Activated CD4-positive, CD25-positive, alpha-beta regulatory T cell treated with anti-CD3 and anti-CD28 coated beads, Interleukin-2, amount 50 U/mL, for 24 hours (primary cell): Measurements from ENCODE around the gene PPP1R12C.
A peak's percentile ranks its signal among the peaks of the same experiment; 100 is the strongest.
"Not testable (repeated sequence)": the region's sequence is repeated elsewhere in the genome, so short reads cannot be mapped to it uniquely, and the experiment has no call there.

ENCODE experiments used
- ATAC-seq, 2 donors: fragments of 150-1000 bp; cut with Tn5 transposase; one replicate each; pipeline ENCODE4 v1.10.0; 2021; ENCODE audit warnings: mild to moderate bottlenecking in 1 of 2, moderate library complexity in 1 of 2

PPP1R12C gene

DNA sequence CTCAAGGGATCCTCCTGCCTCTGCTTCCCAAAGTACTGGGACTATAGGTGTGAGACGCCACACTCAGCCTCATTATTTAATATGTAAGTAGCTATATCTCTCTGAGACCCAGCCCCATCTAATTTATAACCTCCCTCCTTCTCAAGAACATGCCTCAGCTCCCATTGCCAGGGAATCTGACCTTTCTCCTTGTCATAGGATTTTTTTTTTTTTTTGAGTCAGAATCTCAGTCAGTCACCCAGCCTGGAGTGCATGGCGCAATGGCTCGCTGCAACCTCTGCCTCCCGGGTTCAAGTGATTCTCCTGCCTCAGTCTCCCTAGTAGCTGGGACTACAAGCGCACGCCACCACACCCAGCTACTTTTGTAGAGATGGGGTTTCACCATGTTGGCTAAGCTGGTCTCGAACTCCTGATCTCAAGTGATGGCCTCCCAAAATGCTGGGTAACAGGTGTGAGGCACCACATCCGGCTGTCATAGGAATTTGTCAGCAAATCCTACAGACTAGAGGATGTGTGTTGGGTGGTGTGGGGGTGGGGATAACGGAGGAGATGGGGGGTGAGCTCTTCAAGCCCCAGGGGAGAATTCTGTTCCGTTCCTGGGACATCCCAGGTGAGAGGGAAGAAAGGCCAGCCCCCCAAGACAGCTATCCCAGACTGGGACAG lies 46.8 kb downstream of the PPP1R12C start:
- ATAC-seq: no peak

DNA sequence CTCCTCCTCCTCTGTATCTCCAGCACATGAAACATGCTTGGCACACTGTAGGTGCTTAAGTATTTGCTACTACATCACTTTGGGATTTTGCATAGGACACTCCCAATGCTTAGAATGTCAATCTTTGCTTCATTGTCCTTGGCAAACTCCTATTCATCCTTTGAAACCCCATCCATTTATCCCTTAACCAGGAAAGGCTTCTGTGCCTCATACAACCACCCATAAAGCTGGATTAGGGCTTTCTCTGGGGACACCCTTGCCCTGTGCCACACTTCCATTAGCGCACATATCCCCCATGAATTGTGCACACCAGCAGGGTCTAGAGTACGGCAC lies 47.6 kb downstream of the PPP1R12C start:
- no peak for ATAC-seq

DNA sequence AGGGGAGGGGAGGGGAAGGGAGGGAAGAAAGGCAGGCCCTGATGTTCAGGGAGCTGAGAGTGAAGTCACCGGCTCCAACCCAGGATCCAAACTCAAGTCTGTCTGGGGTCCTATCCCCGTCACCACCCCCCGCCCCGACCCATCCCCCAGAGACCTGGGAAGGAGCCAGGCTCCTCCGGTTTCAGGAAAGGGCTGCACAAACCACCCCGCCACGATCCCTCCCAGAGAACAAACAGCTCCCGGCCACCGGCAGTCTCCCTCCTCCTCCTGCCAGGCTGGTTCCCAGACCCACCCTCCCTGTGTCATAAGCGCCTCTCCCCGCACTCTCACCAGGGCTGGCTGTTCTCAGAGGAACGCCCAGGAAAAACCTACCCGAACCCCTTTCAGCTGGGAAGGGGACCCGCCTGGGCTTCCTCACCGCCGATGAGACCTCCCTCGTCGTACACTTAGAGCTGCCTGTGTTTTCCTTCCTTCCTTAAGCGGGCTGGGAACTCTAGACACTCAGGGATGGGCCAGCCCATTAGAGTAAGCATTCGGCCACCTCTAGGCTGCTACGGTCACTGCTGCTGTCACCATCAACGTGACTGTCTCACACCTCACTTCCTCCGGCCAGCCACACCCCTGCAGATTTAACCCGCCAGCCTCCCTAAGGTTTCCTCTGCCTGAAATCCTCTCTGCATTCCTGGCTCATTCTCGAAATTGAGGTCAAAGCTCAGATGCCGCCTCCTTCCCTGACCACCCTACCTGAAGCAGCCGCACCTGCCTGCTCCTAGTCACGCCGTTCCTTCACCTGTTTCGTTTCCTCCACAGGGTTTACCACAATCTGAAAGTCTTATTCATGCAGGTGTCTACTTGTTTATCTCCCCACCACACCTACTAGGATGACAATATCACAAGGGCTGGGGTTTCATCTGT lies 48.2 kb downstream of the PPP1R12C start:
- ATAC-seq: peak; percentile 69 to 75

DNA sequence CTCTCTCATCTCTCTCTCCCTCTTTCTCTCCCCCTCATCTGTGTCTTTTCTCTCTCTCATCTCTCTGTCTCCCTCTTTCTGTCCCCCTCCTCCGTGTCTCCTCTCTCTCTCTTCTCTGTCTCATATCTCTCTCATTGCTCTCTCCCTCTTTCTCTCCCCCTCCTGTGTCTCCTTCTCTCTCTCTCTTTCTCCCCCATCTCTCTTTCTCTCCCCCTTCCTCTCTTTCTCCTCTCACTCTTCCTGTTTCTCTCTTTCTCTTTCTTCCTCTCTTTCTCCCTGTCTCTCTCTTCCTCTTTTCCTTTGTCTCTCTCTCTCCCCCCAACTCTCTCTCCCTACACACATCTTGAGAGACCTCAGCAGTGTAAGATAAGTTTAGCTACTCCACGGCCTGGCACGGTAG lies 49.6 kb downstream of the PPP1R12C start:
- no peak for ATAC-seq

DNA sequence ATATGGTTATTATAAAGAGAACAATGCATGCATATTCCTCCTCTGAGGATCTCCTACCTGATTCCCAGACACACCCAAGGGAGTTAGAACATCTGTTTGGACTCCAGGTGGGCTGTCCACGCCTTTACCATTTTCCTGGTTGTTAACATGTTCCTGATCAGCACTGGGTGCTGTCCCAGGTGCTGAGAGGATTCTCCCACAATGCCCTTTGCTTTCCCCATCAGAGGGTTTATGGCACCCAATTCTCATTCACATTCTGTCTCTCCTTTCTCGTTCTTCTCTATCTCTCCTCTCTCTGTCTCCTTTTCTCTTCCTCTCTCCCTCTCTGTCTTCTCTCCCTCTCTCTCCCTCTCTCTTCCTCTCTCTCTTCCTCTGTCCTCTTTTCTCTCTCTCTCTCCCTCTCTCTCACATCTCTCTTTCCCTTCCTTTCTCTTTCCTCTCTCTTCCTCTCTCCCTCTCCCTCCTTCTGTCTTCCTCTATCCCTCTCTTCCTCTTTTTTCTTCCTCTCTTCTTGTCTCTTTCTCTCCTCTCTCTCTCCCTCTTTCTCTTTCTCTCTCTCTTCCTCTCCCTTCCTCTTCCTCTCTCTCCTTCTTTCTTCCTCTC lies 51.2 kb downstream of the PPP1R12C start:
- ATAC-seq: no peak

DNA sequence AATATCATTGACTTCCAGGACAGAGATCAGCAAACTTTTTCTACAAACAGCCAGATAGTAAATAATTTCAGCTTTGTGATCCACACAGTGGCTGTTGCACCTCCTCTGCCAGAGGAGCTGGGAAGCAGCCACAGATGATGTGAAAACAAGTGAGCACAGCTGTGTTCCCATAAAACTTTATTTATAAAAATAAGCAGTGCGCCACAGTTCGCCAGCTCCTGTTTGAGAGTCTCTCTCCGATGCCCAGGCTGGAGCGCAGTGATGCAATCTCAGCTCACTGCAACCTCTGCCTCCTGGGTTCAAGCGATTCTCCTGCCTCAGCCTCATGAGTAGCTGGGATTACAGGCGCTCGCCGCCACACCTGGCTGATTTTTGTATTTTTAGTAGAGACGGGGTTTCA lies 51.9 kb downstream of the PPP1R12C start:
- not testable (repeated sequence) for ATAC-seq

DNA sequence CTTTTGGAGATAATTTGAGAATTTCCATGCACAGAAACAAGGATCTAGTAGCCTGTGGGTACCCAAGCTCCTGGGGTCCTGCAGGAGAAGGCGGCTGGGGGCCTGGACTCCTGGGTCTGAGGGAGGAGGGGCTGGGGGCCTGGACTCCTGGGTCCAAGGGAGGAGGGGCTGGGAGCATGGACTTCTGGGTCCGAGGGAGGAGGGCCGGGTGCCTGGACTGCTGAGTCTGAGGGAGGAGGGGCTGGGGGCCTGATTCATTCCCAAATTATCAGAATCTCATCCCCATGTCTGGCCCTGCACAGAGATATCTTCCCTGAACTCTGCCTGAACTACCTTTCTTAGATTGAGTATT lies 54.0 kb downstream of the PPP1R12C start:
- ATAC-seq: no peak

DNA sequence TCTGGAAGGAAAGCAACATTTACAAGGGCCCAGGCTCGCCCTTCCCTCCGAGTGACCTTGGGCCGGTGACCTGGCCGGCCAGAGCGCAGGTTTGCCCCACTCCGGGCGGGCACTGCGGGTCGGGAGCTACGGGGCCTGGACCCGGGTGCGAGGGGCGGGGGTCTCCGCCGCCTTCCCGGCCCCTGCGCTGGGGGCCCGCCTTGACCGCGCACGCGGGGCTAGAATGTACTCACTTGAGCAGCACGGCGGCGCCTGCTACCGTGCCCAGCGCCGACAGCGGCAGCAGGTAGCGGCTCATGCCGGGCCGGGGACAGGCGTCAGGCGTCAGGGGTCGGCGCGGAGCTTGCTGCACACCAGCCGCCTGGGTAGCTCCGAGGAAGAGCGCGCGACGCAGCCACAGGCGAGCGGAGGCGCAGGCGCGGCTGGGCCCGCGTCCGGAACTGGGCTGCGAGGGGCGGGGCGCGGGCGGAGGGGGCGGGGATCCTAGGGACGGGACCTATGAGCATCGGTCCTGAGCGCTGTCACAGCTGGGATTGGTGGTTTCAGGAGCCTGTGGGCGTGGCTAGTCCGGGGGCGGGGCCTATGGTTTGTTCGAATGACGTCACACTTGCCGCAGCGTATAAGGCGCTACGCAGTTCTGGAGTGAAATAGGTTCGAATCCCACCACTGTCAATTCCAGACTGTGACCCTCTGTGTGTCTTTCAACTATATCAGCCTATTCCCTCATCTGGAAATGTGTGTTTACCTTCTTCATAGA lies 54.5 kb downstream of the PPP1R12C start, which contains the start of gene RDH13:
Gene RDH13, minus strand, starts transcription at position 414 of the 757 bp plus-strand sequence. Its CDS starts 116 bp downstream, at position 298.
- peak; percentile 99 to 100 for ATAC-seq

DNA sequence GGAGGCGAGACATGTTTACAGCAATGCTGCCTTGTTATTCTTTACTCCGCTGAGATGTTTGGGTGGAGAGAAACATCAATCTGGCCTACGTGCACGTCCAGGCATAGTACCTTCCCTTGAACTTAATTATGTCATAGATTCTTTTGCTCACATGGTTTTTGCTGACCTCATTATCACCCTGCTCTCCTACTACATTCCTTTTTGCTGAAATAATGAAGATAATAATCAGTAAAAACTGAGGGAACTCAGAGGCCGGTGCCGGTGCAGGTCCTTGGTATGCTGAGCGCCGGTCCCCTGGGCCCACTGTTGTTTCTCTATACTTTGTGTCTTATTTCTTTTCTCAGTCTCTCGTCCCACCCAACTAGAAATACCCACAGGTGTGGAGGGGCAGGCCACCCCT lies 57.1 kb downstream of the PPP1R12C start:
- ATAC-seq: not testable (repeated sequence)

DNA sequence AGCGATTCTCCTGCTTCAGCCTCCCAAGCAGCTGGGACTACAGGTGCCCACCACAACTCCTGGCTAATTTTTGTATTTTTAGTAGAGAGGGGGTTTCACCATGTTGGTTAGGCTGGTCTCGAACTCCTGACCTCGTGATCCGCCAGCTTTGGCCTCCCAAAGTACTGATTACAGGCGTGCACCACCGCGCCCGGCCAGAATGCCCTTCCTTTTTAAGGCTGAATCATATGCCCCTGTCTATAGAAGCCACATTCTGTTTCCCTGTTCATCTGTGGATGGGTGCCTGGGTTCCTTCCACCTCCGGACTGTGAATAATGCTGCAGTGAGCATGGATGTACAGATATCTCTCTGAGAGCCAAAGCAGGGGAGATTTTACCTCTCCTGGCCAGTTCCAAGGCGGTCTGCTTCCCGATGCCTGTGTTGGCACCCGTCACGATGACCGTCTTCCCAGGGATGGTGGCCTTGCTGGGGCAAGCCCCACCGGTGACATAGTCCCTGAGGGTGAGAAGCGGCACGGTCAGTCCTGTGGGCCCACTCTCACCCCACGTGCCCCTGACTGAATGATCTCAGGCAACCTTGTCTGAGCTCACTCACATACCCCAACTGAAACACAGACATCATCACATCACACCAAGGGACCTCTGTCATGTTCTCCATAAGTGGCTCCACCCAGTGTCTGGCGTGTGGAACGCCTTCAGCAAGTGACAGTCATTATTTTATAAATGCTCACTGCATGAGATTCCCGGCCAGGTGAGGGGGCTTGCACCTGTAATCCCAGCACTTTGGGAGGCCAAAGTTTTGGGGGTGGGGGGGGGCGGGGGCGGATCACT lies 58.4 kb downstream of the PPP1R12C start:
- no peak for ATAC-seq

DNA sequence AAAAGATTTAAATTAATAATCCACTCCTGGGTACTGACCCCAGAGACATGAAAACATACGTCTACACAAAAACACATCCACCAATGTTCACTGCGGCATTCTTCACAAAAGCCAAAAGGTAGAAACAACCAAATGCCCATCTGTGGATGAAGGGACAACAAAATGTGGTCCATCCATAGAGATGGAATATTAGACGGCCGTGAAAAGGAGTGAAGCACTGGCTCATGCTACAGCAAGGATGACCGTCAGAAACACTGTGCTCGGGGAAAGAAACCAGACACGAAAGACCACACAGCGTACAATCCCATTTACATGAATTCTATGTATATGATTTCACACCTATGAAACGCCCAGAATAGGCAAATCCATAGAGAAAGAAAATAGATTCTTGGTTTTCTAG lies 60.6 kb downstream of the PPP1R12C start:
- no peak for ATAC-seq

DNA sequence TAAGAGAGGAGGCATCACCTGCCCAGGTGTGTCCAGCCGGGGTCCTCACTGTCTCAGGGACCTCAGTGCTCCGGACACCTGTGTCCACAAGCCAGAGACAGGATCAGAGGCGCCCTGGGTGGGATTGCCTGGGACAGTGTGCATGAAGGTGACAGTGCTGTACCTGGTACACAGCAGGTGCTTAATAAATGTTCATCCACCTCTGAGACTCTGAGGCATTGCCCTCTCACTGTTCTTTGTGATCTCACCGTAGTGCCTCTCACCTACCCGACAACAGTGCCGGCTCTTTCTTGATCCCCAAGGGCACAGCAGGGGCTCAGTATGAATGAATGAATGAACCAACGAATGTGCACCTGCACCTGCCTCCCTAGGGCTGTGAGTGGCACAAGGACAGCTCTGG lies 63.7 kb downstream of the PPP1R12C start:
- ATAC-seq: no peak

DNA sequence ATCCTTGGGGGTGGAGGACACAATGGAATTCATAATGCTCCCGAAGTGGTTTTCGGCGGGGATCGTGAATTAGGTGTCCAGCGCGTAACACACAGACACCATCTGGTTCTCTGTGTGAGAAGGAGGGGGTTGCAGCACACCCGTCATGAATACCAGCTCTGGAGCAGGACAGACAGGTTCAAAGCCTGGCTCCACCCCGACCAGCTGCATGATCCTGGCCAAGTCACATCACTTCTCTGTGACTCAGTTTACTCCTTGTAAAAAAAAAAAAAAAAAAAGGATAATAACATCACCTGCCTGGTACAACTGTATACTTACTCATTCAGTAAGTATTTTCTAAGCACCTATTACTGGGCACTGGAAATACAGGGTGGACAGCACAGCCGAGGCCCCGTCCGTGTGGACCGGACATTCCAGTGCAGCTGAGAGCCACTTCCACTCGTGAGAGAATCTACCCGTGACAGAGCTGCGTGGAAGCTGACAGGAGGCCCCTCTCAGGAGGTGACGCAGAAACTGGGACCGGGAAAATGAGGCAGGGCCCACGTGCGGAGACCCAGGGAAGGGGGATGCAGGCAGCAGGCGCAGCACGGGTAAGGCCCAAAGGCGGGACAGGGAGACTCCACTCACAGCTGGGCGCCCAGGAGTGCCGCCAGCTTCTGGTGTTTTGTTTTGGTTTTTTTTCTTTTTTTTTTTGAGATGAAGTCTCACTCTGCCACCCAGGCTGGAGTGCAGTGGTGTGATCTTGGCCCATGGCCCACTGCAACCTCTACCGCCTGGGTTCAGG lies 66.5 kb downstream of the PPP1R12C start:
- ATAC-seq: no peak

DNA sequence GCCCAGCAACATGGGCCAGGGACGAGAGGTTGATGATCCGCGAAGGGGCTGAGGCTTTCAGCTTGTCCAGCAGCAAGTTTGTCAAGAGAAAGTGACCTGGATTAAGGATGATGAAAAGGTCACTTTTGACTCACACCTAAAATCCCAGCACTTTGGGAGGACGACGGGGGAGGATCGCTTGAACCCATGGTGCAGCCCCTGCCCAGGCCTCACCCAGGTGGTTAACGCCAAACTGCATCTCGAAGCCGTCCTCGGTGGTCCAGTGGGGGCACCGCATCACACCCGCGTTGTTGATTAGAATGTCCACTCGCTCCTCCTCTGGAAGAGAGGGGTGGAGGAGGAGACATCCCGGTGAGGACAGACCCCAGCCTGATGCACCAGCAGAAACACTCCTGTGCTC lies 69.0 kb downstream of the PPP1R12C start:
- ATAC-seq: no peak

DNA sequence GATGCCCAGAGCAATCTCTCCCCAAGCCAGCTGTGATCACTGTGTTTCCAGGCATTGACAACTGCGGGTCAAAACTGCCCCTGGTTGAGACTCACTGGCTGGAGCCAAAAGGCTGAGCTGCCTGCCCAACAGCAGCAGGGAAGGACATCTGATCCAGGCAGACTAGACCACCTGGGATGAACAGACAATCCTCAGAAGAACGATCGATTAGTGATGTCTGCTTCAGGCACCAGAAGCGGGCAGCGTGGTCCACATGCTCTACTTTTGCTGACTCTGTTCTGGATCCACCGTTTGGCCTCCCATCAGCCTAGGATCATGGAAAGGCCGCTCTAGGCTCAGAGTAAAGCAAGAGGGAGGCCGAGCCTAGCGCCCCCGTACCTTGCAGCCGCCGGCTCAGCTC lies 69.5 kb downstream of the PPP1R12C start:
- no peak for ATAC-seq

DNA sequence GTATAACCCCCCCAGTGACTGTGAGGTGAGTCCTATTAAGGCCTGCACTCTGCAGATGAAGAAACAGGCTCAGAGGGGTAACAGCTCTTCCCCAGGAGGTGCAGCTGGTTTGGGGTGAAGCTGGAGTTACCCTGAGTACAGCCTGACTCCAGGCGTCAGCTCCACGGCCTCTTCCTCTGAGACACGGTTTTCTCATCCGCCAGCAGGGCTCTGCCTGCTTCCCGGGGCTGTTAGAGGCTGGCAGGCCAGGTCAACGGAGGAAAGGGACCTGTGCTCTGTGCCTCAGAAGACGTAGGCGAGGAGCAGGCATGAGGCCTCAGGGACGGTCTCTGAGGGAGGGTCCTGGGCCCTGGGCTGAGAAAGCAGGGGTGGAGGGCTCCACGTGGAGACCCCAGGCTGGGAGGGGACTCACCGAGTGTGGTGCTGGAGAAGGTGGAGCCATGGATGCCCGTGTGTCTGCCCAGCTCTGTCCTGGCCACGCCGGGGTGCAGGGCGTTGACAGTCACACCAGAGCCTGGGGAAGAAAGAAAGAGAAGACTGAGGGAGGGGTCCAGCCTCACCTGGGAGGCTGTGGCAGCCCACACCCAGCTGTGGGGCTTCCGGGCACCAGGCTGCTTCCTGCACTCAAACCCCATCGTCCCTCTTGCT lies 70.3 kb downstream of the PPP1R12C start:
- no peak for ATAC-seq

DNA sequence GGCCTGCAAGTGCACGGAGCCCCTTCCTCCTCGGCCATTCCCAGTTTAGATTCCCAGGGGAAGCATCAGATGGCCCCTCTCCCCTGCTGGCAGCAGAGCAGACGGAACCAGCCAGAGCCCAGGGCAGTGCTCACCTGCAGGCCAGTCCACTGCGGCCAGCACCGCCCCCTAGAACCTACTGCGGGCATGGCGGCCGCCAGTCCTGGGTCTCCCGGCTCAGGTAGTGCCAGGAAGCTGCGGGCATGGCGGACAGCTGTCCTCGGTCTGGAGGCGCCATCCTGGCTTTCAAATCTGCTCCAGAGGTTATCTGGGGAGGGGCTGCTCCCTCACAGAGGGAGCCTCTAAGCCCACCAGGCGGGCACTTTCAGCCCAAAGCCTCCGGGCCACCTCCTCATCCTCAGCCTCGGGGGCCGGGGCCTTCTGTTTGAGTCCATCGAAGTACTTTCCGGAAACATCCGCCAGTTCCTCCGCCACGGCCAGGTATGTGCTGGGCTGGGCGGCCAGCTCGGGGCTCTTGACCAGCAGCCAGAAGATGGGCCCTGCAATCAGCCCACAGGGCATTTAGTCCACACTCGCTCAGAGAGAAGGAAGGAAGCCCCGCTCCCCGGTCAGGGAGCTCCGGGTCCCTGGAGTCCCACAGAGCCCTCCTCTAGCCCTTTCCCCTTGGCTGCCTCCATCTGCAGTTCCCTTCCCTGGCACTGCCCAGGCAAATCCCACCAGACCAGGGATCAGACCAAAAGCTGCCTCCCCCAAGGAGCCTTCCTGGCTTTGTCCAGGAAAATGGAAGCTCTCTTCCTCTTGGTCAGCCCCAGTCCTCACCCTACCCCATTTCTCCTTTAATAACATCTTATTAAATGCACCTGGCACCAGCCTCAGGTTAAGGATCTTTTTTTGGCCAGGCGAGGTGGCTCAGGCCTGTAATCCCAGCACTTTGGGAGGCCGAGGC lies 72.4 kb downstream of the PPP1R12C start:
- ATAC-seq: no peak

DNA sequence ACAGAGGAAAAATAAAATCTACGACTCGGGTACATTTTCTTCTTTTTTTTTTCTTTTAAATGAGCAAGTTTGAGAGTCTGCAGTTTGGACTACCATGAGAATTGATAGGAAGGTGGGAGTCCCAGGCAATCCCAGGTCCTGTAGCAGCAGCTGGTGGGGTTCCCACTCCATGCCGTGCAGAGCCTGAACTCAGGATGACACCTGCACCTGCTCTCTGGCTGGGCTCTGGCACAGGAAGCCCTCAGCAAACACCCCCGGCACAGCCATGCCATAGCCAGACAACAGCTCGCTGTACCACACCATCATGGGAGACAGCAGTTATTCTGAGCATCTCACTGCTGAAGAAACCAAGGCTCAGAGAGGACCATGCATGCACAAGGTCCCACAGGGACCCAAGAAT lies 73.2 kb downstream of the PPP1R12C start:
- ATAC-seq: no peak

DNA sequence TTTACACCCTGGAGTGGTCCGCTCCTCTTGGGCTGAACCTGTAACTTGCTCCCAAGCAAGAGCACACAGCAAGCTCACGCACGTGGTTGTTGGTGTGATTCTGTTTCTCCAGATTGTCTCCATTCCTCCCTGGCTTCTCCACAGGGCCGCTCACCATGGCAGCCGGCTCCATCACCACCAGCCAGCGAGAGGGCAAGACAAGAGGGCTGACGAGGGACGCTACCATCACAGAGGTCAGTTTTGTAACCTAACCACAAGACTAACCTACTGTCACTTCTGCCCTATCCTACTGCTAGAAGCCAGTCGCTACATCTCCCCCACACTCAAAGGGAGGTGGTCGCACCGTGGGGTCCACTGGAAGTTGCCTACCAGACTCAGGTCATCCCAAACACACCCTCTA lies 74.7 kb downstream of the PPP1R12C start:
- ATAC-seq: no peak

DNA sequence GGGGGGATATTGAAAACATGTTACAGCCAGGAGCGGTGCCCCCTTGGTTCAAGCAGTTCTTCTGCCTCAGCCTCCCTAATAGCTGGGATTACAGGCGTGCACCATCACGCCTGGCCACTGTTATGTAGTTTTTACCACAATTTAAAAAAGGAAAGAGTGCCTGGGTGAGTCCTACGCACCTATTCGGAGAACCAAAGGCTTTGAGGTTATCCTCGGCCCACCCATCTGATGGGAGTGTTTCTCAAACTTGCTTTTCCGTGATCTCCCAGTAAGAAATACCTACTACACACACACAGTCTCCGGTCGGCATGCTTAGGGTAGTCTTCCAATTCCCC lies 75.1 kb downstream of the PPP1R12C start:
- ATAC-seq: no peak
